ENCODE results near the gene NOCT. TPM values are rescaled to one million over a fixed set of nuclear protein-coding genes. Genes with fewer than 3 reads are reported as not detected.

The NOCT gene
- total RNA-seq, 6 experiments from 2014 or later: 16.7 to 23.5 (median 18.3) TPM

- TF ChIP-seq, protein P1, sequence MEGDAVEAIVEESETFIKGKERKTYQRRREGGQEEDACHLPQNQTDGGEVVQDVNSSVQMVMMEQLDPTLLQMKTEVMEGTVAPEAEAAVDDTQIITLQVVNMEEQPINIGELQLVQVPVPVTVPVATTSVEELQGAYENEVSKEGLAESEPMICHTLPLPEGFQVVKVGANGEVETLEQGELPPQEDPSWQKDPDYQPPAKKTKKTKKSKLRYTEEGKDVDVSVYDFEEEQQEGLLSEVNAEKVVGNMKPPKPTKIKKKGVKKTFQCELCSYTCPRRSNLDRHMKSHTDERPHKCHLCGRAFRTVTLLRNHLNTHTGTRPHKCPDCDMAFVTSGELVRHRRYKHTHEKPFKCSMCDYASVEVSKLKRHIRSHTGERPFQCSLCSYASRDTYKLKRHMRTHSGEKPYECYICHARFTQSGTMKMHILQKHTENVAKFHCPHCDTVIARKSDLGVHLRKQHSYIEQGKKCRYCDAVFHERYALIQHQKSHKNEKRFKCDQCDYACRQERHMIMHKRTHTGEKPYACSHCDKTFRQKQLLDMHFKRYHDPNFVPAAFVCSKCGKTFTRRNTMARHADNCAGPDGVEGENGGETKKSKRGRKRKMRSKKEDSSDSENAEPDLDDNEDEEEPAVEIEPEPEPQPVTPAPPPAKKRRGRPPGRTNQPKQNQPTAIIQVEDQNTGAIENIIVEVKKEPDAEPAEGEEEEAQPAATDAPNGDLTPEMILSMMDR (IDR thresholded peaks at IDR 0.05): no peak
- Mint-ChIP-seq H3K4me1 (ENCODE audit: low read depth) (peaks cover 32% of the 10 kb centered on the region), H3K36me3 (ENCODE audit: low read depth) (no peaks in the 10 kb centered on the region), H3K9me3 (no peaks in the 10 kb centered on the region), H3K4me3 (no peak overlapping the region), H3K27me3 (ENCODE audit: insufficient read depth) (peaks cover 2% of the 10 kb centered on the region; the same call in 1 of the 2 replicates), H3K27ac (no peak overlapping the region)
- no peak for DNase-seq
Measured at GRCh38 chr4:139078926-139079325, 63.3 kb downstream of the NOCT start.

DNA sequence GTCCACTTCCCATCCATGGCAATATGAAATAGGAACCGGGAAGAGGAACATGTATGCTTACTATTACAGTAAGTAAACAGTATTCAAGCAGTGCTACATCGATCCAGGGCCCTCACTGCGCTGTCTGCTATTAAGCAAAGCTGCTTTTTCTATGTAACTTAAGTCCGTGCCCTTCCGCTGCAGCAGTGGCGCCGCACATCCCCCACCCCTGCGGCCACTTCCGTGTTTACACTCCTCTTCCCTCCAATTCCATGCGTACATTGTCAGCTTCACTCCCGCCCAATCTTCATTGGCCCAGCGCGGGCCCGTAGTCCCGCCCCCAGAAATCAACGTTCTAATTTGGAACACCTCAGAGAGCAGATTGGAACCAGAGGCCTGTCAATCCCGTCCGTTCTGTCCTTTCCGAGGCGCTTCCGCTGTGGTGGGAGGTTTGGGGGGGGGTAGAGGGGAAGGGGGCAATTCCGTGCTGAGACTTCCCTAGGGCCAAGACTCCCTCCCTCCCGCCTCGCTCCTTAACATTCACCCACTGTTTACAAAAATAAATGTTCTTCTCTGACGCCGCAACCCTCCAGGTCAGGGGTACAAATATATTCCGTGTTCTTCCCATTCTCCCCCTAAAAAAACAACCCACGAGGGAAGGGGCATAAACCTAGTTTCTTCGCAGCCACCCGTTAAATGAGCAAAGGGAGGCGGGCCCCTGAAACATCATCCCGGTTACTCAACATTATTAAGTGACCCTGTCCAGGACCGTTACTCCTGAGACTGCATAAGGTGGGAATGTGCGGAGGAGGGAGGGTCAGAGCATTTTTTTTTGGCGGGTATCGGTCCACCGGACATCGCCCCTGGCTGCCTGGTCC lies 67.4 kb downstream of the NOCT start:
- peak overlapping the region; percentile 97 for H3K27ac Mint-ChIP-seq
- H3K4me1 Mint-ChIP-seq (ENCODE audit: low read depth): peaks cover 41% of the 10 kb centered on the region
- no peaks in the 10 kb centered on the region for H3K9me3 Mint-ChIP-seq
- H3K27me3 Mint-ChIP-seq (ENCODE audit: insufficient read depth): peaks cover 2% of the 10 kb centered on the region; the same call in 1 of the 2 replicates
- peak; percentile 97 for DNase-seq
- no peaks in the 10 kb centered on the region for H3K36me3 Mint-ChIP-seq (ENCODE audit: low read depth)
- TF ChIP-seq, protein P1 (IDR thresholded peaks at IDR 0.05): no peak
- H3K4me3 Mint-ChIP-seq: peak overlapping the region; percentile 99

DNA sequence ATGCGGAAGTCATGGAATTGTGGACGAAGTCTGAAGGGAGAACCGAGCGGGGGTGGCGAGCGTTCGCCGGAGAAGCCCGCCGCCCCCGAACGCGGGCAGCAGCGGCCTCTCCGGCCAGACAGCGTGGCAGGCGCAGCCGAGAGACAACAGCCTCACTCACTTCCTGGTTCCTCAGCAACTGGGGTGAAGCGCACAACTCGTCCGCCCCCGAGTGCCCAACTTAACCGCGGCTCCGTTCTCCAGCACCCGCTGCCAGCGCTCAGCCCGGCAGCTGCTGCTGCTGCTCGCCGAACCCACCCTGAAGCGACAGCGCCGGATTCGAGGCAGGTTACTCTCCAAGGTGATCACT lies 68.0 kb downstream of the NOCT start:
- Mint-ChIP-seq H3K9me3 (no peaks in the 10 kb centered on the region), H3K4me1 (ENCODE audit: low read depth) (peaks cover 38% of the 10 kb centered on the region), H3K27me3 (ENCODE audit: insufficient read depth) (peaks cover 3% of the 10 kb centered on the region; the same call in 1 of the 2 replicates), H3K4me3 (peak overlapping the region; percentile 99), H3K27ac (peak overlapping the region; percentile 97), H3K36me3 (ENCODE audit: low read depth) (no peaks in the 10 kb centered on the region)
- TF ChIP-seq, protein P1 (IDR thresholded peaks at IDR 0.05): no peak; the same call in 1 of the 2 replicates
- peak; percentile 65 for DNase-seq

DNA sequence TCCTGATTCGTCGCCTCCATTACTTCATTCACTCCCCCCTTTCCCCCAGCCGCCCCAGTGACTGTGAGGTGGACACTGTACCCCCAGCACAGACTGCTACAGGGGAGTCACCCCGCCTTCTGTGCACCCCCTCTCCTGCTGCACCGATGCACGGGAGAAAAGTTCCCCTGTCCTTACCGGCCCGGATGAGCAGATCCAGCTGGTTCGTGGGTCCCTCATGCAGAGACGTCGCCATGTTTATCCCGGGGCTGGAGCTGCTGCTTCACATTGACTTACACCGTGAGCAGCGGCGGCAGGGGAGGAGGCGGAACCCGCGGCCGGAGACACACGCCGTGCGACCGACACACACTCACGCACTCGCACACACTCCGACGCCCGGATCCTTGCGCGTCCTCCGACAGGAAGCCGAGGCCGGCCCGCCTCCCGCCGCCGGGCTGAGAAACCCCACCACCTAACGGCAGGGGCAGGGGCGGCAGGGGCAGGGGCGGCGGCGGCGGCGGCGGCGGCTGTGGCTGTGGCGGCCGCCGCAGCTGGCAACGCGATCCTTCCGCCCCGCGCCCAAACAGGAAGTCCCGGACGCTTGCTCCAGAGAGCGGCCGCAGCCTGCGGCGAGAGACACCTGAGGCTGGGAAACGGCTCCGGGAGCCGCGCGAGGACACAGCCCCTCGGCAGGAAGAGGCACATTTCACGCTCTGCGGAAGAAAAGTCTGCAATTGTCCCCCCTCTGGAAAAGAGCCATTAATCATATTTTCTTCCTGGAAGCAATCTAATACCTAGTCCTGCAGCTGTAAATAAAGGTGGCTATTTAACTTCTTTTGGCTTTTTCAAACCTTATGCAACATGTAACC lies 68.6 kb downstream of the NOCT start:
- Mint-ChIP-seq H3K27me3 (ENCODE audit: insufficient read depth) (peaks cover 3% of the 10 kb centered on the region; the same call in 1 of the 2 replicates), H3K36me3 (ENCODE audit: low read depth) (no peaks in the 10 kb centered on the region), H3K9me3 (no peaks in the 10 kb centered on the region), H3K4me3 (peak overlapping the region; percentile 99), H3K4me1 (ENCODE audit: low read depth) (peaks cover 38% of the 10 kb centered on the region), H3K27ac (peak overlapping the region; percentile 97)
- TF ChIP-seq, protein P1 (IDR thresholded peaks at IDR 0.05): peak; percentile 49; the same call in 1 of the 2 replicates
- peak; percentile 93 for DNase-seq

- Mint-ChIP-seq H3K4me3 (peak overlapping the region; percentile 99), H3K36me3 (ENCODE audit: low read depth) (no peaks in the 10 kb centered on the region), H3K27me3 (ENCODE audit: insufficient read depth) (peaks cover 3% of the 10 kb centered on the region; the same call in 1 of the 2 replicates), H3K27ac (peak overlapping the region; percentile 97), H3K9me3 (no peaks in the 10 kb centered on the region), H3K4me1 (ENCODE audit: low read depth) (peaks cover 38% of the 10 kb centered on the region)
- TF ChIP-seq, protein P1 (IDR thresholded peaks at IDR 0.05): no peak
- no peak for DNase-seq
Measured at GRCh38 chr4:139084804-139085093, 69.2 kb downstream of the NOCT start.
